Measurements from ENCODE around the gene CEMP1. TPM values are rescaled to one million over a fixed set of nuclear protein-coding genes. Genes with fewer than 3 reads are reported as not detected.

The CEMP1 gene
- total RNA-seq, 1 experiment from 2014 or later, result not detected

- H3K36me3 ChIP-seq (replicated peaks; ENCODE audit: control insufficient read depth, insufficient read depth, low read length), result peaks cover under 1% of the 10 kb centered on the region
- H3K4me3 ChIP-seq (ENCODE audit: insufficient read depth, low read depth, low read length), result no peak overlapping the region
Measured at GRCh38 chr16:2529961-2530628, 1.1 kb downstream of the CEMP1 start.

GRCh38 chr16:2529061-2529931, 1.9 kb downstream of the CEMP1 start:
- no peaks in the 10 kb centered on the region for H3K27me3 ChIP-seq (ENCODE audit: control insufficient read depth, insufficient read depth, low read length)
- no peak overlapping the region for H3K4me3 ChIP-seq (ENCODE audit: insufficient read depth, low read depth, low read length)
- DNase-seq, result peak; percentile 80
- H3K36me3 ChIP-seq (replicated peaks; ENCODE audit: control insufficient read depth, insufficient read depth, low read length), result peaks cover 6% of the 10 kb centered on the region

More at GRCh38 chr16:2529961-2530628, 1.1 kb downstream of the CEMP1 start:
- H3K27me3 ChIP-seq (ENCODE audit: control insufficient read depth, insufficient read depth, low read length), result no peaks in the 10 kb centered on the region
- DNase-seq, result no peak

- no peak for DNase-seq
- no peak overlapping the region for H3K4me3 ChIP-seq (ENCODE audit: insufficient read depth, low read depth, low read length)
- H3K36me3 ChIP-seq (replicated peaks; ENCODE audit: control insufficient read depth, insufficient read depth, low read length), result peaks cover 8% of the 10 kb centered on the region
- H3K27me3 ChIP-seq (ENCODE audit: control insufficient read depth, insufficient read depth, low read length), result no peaks in the 10 kb centered on the region
Measured at GRCh38 chr16:2528161-2529060, 2.8 kb downstream of the CEMP1 start.

GRCh38 chr16:2527784-2528100, 3.5 kb downstream of the CEMP1 start:
- DNase-seq, result no peak
- peaks cover 8% of the 10 kb centered on the region for H3K36me3 ChIP-seq (replicated peaks; ENCODE audit: control insufficient read depth, insufficient read depth, low read length)
- no peak overlapping the region for H3K4me3 ChIP-seq (ENCODE audit: insufficient read depth, low read depth, low read length)
- no peaks in the 10 kb centered on the region for H3K27me3 ChIP-seq (ENCODE audit: control insufficient read depth, insufficient read depth, low read length)

GRCh38 chr16:2527071-2527783, 4.0 kb downstream of the CEMP1 start:
- no peak overlapping the region for H3K4me3 ChIP-seq (ENCODE audit: insufficient read depth, low read depth, low read length)
- no peak for DNase-seq
- no peaks in the 10 kb centered on the region for H3K27me3 ChIP-seq (ENCODE audit: control insufficient read depth, insufficient read depth, low read length)
- H3K36me3 ChIP-seq (replicated peaks; ENCODE audit: control insufficient read depth, insufficient read depth, low read length), result peaks cover 8% of the 10 kb centered on the region

- Histone ChIP-seq H3K36me3 (replicated peaks; ENCODE audit: control insufficient read depth, insufficient read depth, low read length) (peaks cover 8% of the 10 kb centered on the region), H3K27me3 (ENCODE audit: control insufficient read depth, insufficient read depth, low read length) (no peaks in the 10 kb centered on the region), H3K4me3 (ENCODE audit: insufficient read depth, low read depth, low read length) (no peak overlapping the region)
- DNase-seq, result no peak
Measured at GRCh38 chr16:2526135-2526534, 5.1 kb downstream of the CEMP1 start.

- H3K36me3 ChIP-seq (replicated peaks; ENCODE audit: control insufficient read depth, insufficient read depth, low read length), result peaks cover 8% of the 10 kb centered on the region
- H3K4me3 ChIP-seq (ENCODE audit: insufficient read depth, low read depth, low read length), result no peak overlapping the region
- H3K27me3 ChIP-seq (ENCODE audit: control insufficient read depth, insufficient read depth, low read length), result no peaks in the 10 kb centered on the region
- no peak for DNase-seq
Measured at GRCh38 chr16:2524339-2524938, 6.8 kb downstream of the CEMP1 start.

GRCh38 chr16:2523801-2524231, 7.4 kb downstream of the CEMP1 start:
- no peaks in the 10 kb centered on the region for H3K27me3 ChIP-seq (ENCODE audit: control insufficient read depth, insufficient read depth, low read length)
- H3K4me3 ChIP-seq (ENCODE audit: insufficient read depth, low read depth, low read length), result no peak overlapping the region
- peaks cover 8% of the 10 kb centered on the region for H3K36me3 ChIP-seq (replicated peaks; ENCODE audit: control insufficient read depth, insufficient read depth, low read length)
- DNase-seq, result no peak

- peak overlapping the region; percentile 61 for H3K4me3 ChIP-seq (ENCODE audit: insufficient read depth, low read depth, low read length)
- no peaks in the 10 kb centered on the region for H3K27me3 ChIP-seq (ENCODE audit: control insufficient read depth, insufficient read depth, low read length)
- peaks cover 8% of the 10 kb centered on the region for H3K36me3 ChIP-seq (replicated peaks; ENCODE audit: control insufficient read depth, insufficient read depth, low read length)
- peak; percentile 88 for DNase-seq
Measured at GRCh38 chr16:2520784-2521531, 10.2 kb downstream of the CEMP1 start.

GRCh38 chr16:2520097-2520783, 11.0 kb downstream of the CEMP1 start, which contains the start of gene AMDHD2:
TSS of gene AMDHD2 (plus strand) at chr16:2520371. CDS start at chr16:2520459, 88 bp downstream.
- peaks cover 8% of the 10 kb centered on the region for H3K36me3 ChIP-seq (replicated peaks; ENCODE audit: control insufficient read depth, insufficient read depth, low read length)
- H3K4me3 ChIP-seq (ENCODE audit: insufficient read depth, low read depth, low read length), result peak within 1 kb of the TSS; percentile 61
- H3K27me3 ChIP-seq (ENCODE audit: control insufficient read depth, insufficient read depth, low read length), result no peaks in the 10 kb centered on the region
- DNase-seq, result peak; percentile 99

- Histone ChIP-seq H3K4me3 (ENCODE audit: insufficient read depth, low read depth, low read length) (peak overlapping the region; percentile 61; the same call in 1 of the 2 replicates), H3K27me3 (ENCODE audit: control insufficient read depth, insufficient read depth, low read length) (no peaks in the 10 kb centered on the region), H3K36me3 (replicated peaks; ENCODE audit: control insufficient read depth, insufficient read depth, low read length) (peaks cover 4% of the 10 kb centered on the region)
- peak; percentile 79 for DNase-seq
Measured at GRCh38 chr16:2519711-2520080, 11.5 kb downstream of the CEMP1 start.

- peaks cover 2% of the 10 kb centered on the region; the same call in 1 of the 2 replicates for H3K36me3 ChIP-seq (replicated peaks; ENCODE audit: control insufficient read depth, insufficient read depth, low read length)
- no peaks in the 10 kb centered on the region for H3K27me3 ChIP-seq (ENCODE audit: control insufficient read depth, insufficient read depth, low read length)
- peak; percentile 78 for DNase-seq
- H3K4me3 ChIP-seq (ENCODE audit: insufficient read depth, low read depth, low read length), result no peak overlapping the region
Measured at GRCh38 chr16:2518823-2519710, 12.1 kb downstream of the CEMP1 start.

Measured in H7 (cell line).